Gastroesophageal sphincter (tissue), 3 donors: Measurements from ENCODE around the gene KIF17.

Experiments
- CTCF ChIP-seq, 4 experiments: fragments of 200-600 bp in 2 of 4; fragments of 450-650 bp in 2 of 4; sonication (generic) in 1 of 4; IDR thresholded peaks; one replicate each; pipeline ENCODE4 v1.5.1; 2017 to 2019; ENCODE audit warnings: antibody characterized with exemption in 4 of 4, mild to moderate bottlenecking in 2 of 4, moderate library complexity in 2 of 4
- EP300 ChIP-seq: sonication (generic); formaldehyde crosslinking; IDR thresholded peaks from one replicate; pipeline ENCODE4 v1.6.1; 2017; ENCODE audit warnings: antibody characterized with exemption, mild to moderate bottlenecking
- POLR2A ChIP-seq, 2 donors: fragments of 450-650 bp; IDR thresholded peaks; one replicate each; pipeline ENCODE4 v1.6.1; 2017; ENCODE audit warnings: antibody characterized with exemption in 2 of 2, mild to moderate bottlenecking in 2 of 2, moderate library complexity in 1 of 2
- POLR2AphosphoS5 ChIP-seq: sonication (generic); formaldehyde crosslinking; IDR thresholded peaks from one replicate; pipeline ENCODE4 v1.6.1; 2017; ENCODE audit warnings: antibody characterized with exemption

- TF ChIP-seq CTCF (IDR thresholded peaks at IDR 0.05) (no peak), POLR2A (IDR thresholded peaks at IDR 0.05) (no peak), POLR2AphosphoS5 (no peak), EP300 (no peak)
These were observed 5.9 kb upstream of the KIF17 start for GRCh38 chr1:20723537-20724363.
